HG03439 (cell line): ENCODE data around the gene NMBR.
"Not testable (repeated sequence)": the region's sequence is repeated elsewhere in the genome, so short reads cannot be mapped to it uniquely, and the experiment has no call there.

ENCODE experiments used
- ATAC-seq: cut with Tn5 transposase; IDR thresholded peaks from one replicate; pipeline ENCODE4 v1.9.1; 2021; ENCODE audit warnings: mild to moderate bottlenecking, moderate library complexity; ENCODE audit not compliant: unreplicated experiment

Gene NMBR

GRCh38 chr6:142146828-142147662 lies at the start of gene NMBR, which contains the start of gene VTA1:
TSS of gene NMBR (minus strand) at chr6:142147122. CDS start at chr6:142088658, 58,464 bp downstream.
TSS of gene VTA1 (plus strand) at chr6:142147263. CDS start at chr6:142147288, 25 bp downstream.
- peak; percentile 100 for ATAC-seq

GRCh38 chr6:142195862-142196541 lies 49.1 kb upstream of the NMBR start:
- ATAC-seq, result no peak

GRCh38 chr6:142193621-142194020 lies 46.7 kb upstream of the NMBR start:
- ATAC-seq, result no peak

- no peak for ATAC-seq
These were observed 45.4 kb upstream of the NMBR start for GRCh38 chr6:142192343-142192742.

GRCh38 chr6:142189057-142189456 lies 42.1 kb upstream of the NMBR start:
- no peak for ATAC-seq

GRCh38 chr6:142188341-142188740 lies 41.4 kb upstream of the NMBR start:
- not testable (repeated sequence) for ATAC-seq

- no peak for ATAC-seq
These were observed 40.3 kb upstream of the NMBR start for GRCh38 chr6:142187209-142187608.

GRCh38 chr6:142185641-142186040 lies 38.7 kb upstream of the NMBR start:
- ATAC-seq, result no peak

- no peak for ATAC-seq
These were observed 37.4 kb upstream of the NMBR start for GRCh38 chr6:142184307-142184706.

GRCh38 chr6:142183351-142183750 lies 36.4 kb upstream of the NMBR start:
- no peak for ATAC-seq

GRCh38 chr6:142182004-142182403 lies 35.1 kb upstream of the NMBR start:
- no peak for ATAC-seq

- no peak for ATAC-seq
These were observed 31.2 kb upstream of the NMBR start for GRCh38 chr6:142178129-142178528.

- ATAC-seq, result no peak
These were observed 27.8 kb upstream of the NMBR start for GRCh38 chr6:142174703-142175102.

GRCh38 chr6:142173980-142174379 lies 27.1 kb upstream of the NMBR start:
- ATAC-seq, result no peak

- ATAC-seq, result no peak
These were observed 25.8 kb upstream of the NMBR start for GRCh38 chr6:142172758-142173157.

GRCh38 chr6:142171351-142171750 lies 24.4 kb upstream of the NMBR start:
- no peak for ATAC-seq

- no peak for ATAC-seq
These were observed 20.6 kb upstream of the NMBR start for GRCh38 chr6:142167486-142167885.

- no peak for ATAC-seq
These were observed 20.1 kb upstream of the NMBR start for GRCh38 chr6:142167071-142167470.

- no peak for ATAC-seq
These were observed 18.3 kb upstream of the NMBR start for GRCh38 chr6:142165227-142165626.

GRCh38 chr6:142162780-142163179 lies 15.9 kb upstream of the NMBR start:
- no peak for ATAC-seq

- not testable (repeated sequence) for ATAC-seq
These were observed 9.8 kb upstream of the NMBR start for GRCh38 chr6:142156758-142157068.
